ENCODE measurements around the gene TTN.

TTN gene

GRCh38 chr2:178782236-178782635 is 25.0 kb downstream of the TTN start:
- no peak for TF ChIP-seq PATZ1 (CRISPR knock-in tag; IDR thresholded peaks at IDR 0.05; ENCODE audit: borderline replicate concordance)
- TF ChIP-seq ARNTL (CRISPR knock-in tag; IDR thresholded peaks at IDR 0.05; ENCODE audit: borderline replicate concordance, low read depth): no peak
- no peak for TF ChIP-seq GLIS3 (CRISPR knock-in tag; IDR thresholded peaks at IDR 0.05)
- TF ChIP-seq CSRNP3 (CRISPR knock-in tag; IDR thresholded peaks at IDR 0.05): no peak
- no peak for TF ChIP-seq CSDC2 (CRISPR knock-in tag; IDR thresholded peaks at IDR 0.05)
- TF ChIP-seq TOX (CRISPR knock-in tag; IDR thresholded peaks at IDR 0.05; ENCODE audit: borderline replicate concordance): no peak
- no peak for TF ChIP-seq BACH2 (CRISPR knock-in tag; IDR thresholded peaks at IDR 0.05; ENCODE audit: borderline replicate concordance)
- TF ChIP-seq TSHZ2 (CRISPR knock-in tag; IDR thresholded peaks at IDR 0.05): no peak
- no peak for TF ChIP-seq CREB5 (CRISPR knock-in tag; IDR thresholded peaks at IDR 0.05; ENCODE audit: low read depth)
- no peak for TF ChIP-seq ZFP3 (CRISPR knock-in tag; IDR thresholded peaks at IDR 0.05)
- no peak for ATAC-seq

GRCh38 chr2:178777577-178777976 is 29.6 kb downstream of the TTN start:
- TF ChIP-seq OSR1 (CRISPR knock-in tag; IDR thresholded peaks at IDR 0.05): no peak
- no peak for ATAC-seq

GRCh38 chr2:178776751-178777150 is 30.5 kb downstream of the TTN start:
- ATAC-seq: no peak

GRCh38 chr2:178775975-178776374 is 31.2 kb downstream of the TTN start:
- ATAC-seq: no peak
- TF ChIP-seq ISL1 (CRISPR knock-in tag; IDR thresholded peaks at IDR 0.05): no peak
- TF ChIP-seq TCF4 (CRISPR knock-in tag; IDR thresholded peaks at IDR 0.05; ENCODE audit: borderline replicate concordance): no peak

More at GRCh38 chr2:178776751-178777150, 30.5 kb downstream of the TTN start:
- TF ChIP-seq ZNF8 (CRISPR knock-in tag; IDR thresholded peaks at IDR 0.05) (no peak), ZFP3 (CRISPR knock-in tag; IDR thresholded peaks at IDR 0.05) (no peak), SNAI2 (CRISPR knock-in tag; IDR thresholded peaks at IDR 0.05) (no peak), TOX (CRISPR knock-in tag; IDR thresholded peaks at IDR 0.05; ENCODE audit: borderline replicate concordance) (no peak), CSDC2 (CRISPR knock-in tag; IDR thresholded peaks at IDR 0.05) (no peak)

GRCh38 chr2:178770518-178770917 is 36.7 kb downstream of the TTN start:
- TF ChIP-seq PATZ1 (CRISPR knock-in tag; IDR thresholded peaks at IDR 0.05; ENCODE audit: borderline replicate concordance): no peak
- ATAC-seq: no peak

Data from SK-N-SH treated with all-trans-retinoic acid at 6 μM for 48 hours (cell line).